Spleen (tissue), 11 donors: ENCODE measurements around the gene GRIK3. TPM values are rescaled to one million over a fixed set of nuclear protein-coding genes. Genes with fewer than 3 reads are reported as not detected.
A peak's percentile ranks its signal among the peaks of the same experiment; 100 is the strongest.

Source experiments
- DNase-seq: peaks from one replicate; pipeline ENCODE4 v3.0.0-alpha.2; 2020
- H3K27ac ChIP-seq, 8 donors: fragments of 200-600 bp; sonication (generic) in 7 of 8; 1 replicate in 4 of 8; 2 replicates in 4 of 8; pipeline versions ENCODE4 v1.5.0 to v1.8.0; 2016 to 2021; ENCODE audit warnings: inconsistent platforms in 4 of 8, mild to moderate bottlenecking in 4 of 8, moderate library complexity in 1 of 8
- H3K27me3 ChIP-seq, 7 donors: fragments of 200-600 bp; sonication (generic) in 6 of 7; replicated peaks in 1 of 7; 1 replicate in 4 of 7; 2 replicates in 3 of 7; pipeline versions ENCODE4 v1.5.0 to v1.8.0; 2016 to 2021; ENCODE audit warnings: inconsistent platforms in 3 of 7, mild to moderate bottlenecking in 1 of 7
- H3K36me3 ChIP-seq, 6 donors: fragments of 200-600 bp; sonication (generic) in 5 of 6; 1 replicate in 4 of 6; 2 replicates in 2 of 6; pipeline versions ENCODE4 v1.5.0 to v1.8.0; 2016 to 2021; ENCODE audit warnings: inconsistent platforms in 2 of 6
- H3K4me1 ChIP-seq, 6 donors: fragments of 200-600 bp; sonication (generic) in 5 of 6; 1 replicate in 3 of 6; 2 replicates in 3 of 6; pipeline versions ENCODE4 v1.5.0 to v1.8.0; 2016 to 2021; ENCODE audit warnings: inconsistent platforms in 3 of 6
- H3K4me3 ChIP-seq, 8 donors: fragments of 200-600 bp; sonication (generic) in 7 of 8; 1 replicate in 4 of 8; 2 replicates in 4 of 8; pipeline versions ENCODE4 v1.5.0 to v1.8.0; 2016 to 2021; ENCODE audit warnings: inconsistent platforms in 4 of 8, mild to moderate bottlenecking in 4 of 8, moderate library complexity in 2 of 8
- H3K9me3 ChIP-seq, 8 donors: fragments of 200-600 bp; sonication (generic) in 7 of 8; 1 replicate in 4 of 8; 2 replicates in 4 of 8; pipeline versions ENCODE4 v1.5.0 to v1.8.0; 2016 to 2021; ENCODE audit warnings: inconsistent platforms in 4 of 8
- CTCF ChIP-seq, 11 experiments: fragments of 200-600 bp in 7 of 11; fragments of 450-650 bp in 4 of 11; sonication (generic) in 4 of 11; IDR thresholded peaks in 8 of 11; conservative IDR thresholded peaks in 3 of 11; 1 replicate in 7 of 11; 2 replicates in 4 of 11; pipeline versions ENCODE4 v1.4.0 to v1.8.0; 2016 to 2021; ENCODE audit warnings: antibody characterized with exemption in 11 of 11, inconsistent platforms in 4 of 11, mild to moderate bottlenecking in 1 of 11
- POLR2A ChIP-seq, 3 donors: fragments of 450-650 bp; IDR thresholded peaks; one replicate each; pipeline ENCODE4 v1.5.1; 2017; ENCODE audit warnings: antibody characterized with exemption in 3 of 3, mild to moderate bottlenecking in 1 of 3
- POLR2AphosphoS5 ChIP-seq, 3 donors: sonication (generic); formaldehyde crosslinking; IDR thresholded peaks; one replicate each; pipeline ENCODE4 v1.5.1; 2017; ENCODE audit warnings: antibody characterized with exemption in 3 of 3
- WGBS, 5 donors: extraction: QIAGEN DNeasy Blood & Tissue Kit in 3 of 5; methylation state at CpG; one replicate each; pipeline versions ENCODE4 v1.1.5 to v1.1.7; 2013 to 2018; 5-methylcytosine and 5-hydroxymethylcytosine counted together
- intact Hi-C: fragments of 100-400 bp; cut with DNase I; formaldehyde crosslinking; loops from one replicate; pipeline ENCODE4 v1.15.0; 2023; ENCODE audit warnings: low total_unique reads
- polyA plus RNA-seq, 3 donors: library from polyadenylated mRNA; stranded (reverse); fragments of 200-250 nt; gene quantifications; one replicate each; pipeline ENCODE4 v1.2.1, GENCODE V29; 2013
- total RNA-seq, 7 donors: library from RNA; depleted of rRNA in 3 of 7; stranded (reverse); fragments of >200 nt in 3 of 7; fragmentation: NEBNext Ultra II Directional in 4 of 7; extraction: Animal tissue kit (Norgen Biotek cat#: 25700) in 4 of 7; gene quantifications; one replicate each; pipeline versions ENCODE4 v1.1.0 to v1.2.1, GENCODE V29; 2016 to 2021
- donor health status: healthy with polysubstance abuse.
- donor health status: DM: no; HTN: no; CAD: no; lungs with moderate emphysema.
- donor health status: DM: no; HTN: no; CAD: no.
- donor health status: Bipolar disorder and iron deficiency.
- donor health status: healthy.
- donor health status: DM: no; HTN: no; CAD: no.
- donor health status: DM: yes; HTN: yes; CAD: no.

GRIK3 gene
- total and polyA plus RNA-seq, 10 donors, result 0.09 to 0.74 (median 0.19) TPM

- 63 to 75% (median 71%) methylated on average over 4 of the region's 4 CpGs for WGBS, 5 donors
- H3K4me1 ChIP-seq, result no peaks in the 10 kb centered on the region
- H3K4me3 ChIP-seq, result no peak overlapping the region
- TF ChIP-seq POLR2A (IDR thresholded peaks at IDR 0.05), result no peak
- TF ChIP-seq POLR2AphosphoS5 (IDR thresholded peaks at IDR 0.05), result no peak
- no peak for TF ChIP-seq CTCF (IDR thresholded peaks at IDR 0.05 in 8 of 11, conservative IDR thresholded peaks at IDR 0.05 in 3 of 11)
- peaks cover 0 to 78% (median 6%) of the 10 kb centered on the region in 7 donors for H3K27me3 ChIP-seq
- DNase-seq, result no peak
- intact Hi-C loops, result no loop called here
- H3K36me3 ChIP-seq, result no peaks in the 10 kb centered on the region
- no peaks in the 10 kb centered on the region for H3K9me3 ChIP-seq
- H3K27ac ChIP-seq, result no peak overlapping the region
Observed at GRCh38 chr1:36835696-36836095, 198.6 kb downstream of the GRIK3 start.

- peak; percentile 33 for DNase-seq
- no peak for TF ChIP-seq POLR2A (IDR thresholded peaks at IDR 0.05)
- no peak for TF ChIP-seq POLR2AphosphoS5 (IDR thresholded peaks at IDR 0.05)
- TF ChIP-seq CTCF (IDR thresholded peaks at IDR 0.05 in 8 of 11, conservative IDR thresholded peaks at IDR 0.05 in 3 of 11), result no peak
- Histone ChIP-seq H3K36me3 (no peaks in the 10 kb centered on the region), H3K4me3 (no peak overlapping the region), H3K4me1 (no peaks in the 10 kb centered on the region), H3K9me3 (no peaks in the 10 kb centered on the region), H3K27me3 (peaks cover 0 to 80% (median 6%) of the 10 kb centered on the region in 7 donors), H3K27ac (no peak overlapping the region)
- 58 to 69% (median 63%) methylated on average over 4 of the region's 4 CpGs for WGBS, 5 donors
- intact Hi-C loops, result no loop called here
Observed at GRCh38 chr1:36835017-36835695, 199.2 kb downstream of the GRIK3 start.

- Histone ChIP-seq H3K27me3 (peaks cover 0 to 74% (median 6%) of the 10 kb centered on the region in 7 donors), H3K36me3 (no peaks in the 10 kb centered on the region), H3K4me3 (no peak overlapping the region), H3K27ac (no peak overlapping the region), H3K9me3 (no peaks in the 10 kb centered on the region), H3K4me1 (no peaks in the 10 kb centered on the region)
- peak; percentile 47 for DNase-seq
- no peak for TF ChIP-seq POLR2AphosphoS5 (IDR thresholded peaks at IDR 0.05)
- TF ChIP-seq POLR2A (IDR thresholded peaks at IDR 0.05), result no peak
- no peak for TF ChIP-seq CTCF (IDR thresholded peaks at IDR 0.05 in 8 of 11, conservative IDR thresholded peaks at IDR 0.05 in 3 of 11)
- intact Hi-C loops, result no loop called here
- 14 to 92% (median 90%) methylated on average over 1 to 5 of the region's 5 CpGs for WGBS, 5 donors
Observed at GRCh38 chr1:36834586-36834985, 199.7 kb downstream of the GRIK3 start.

GRCh38 chr1:36831186-36831810 is 203.0 kb downstream of the GRIK3 start:
- H3K36me3 ChIP-seq, result no peaks in the 10 kb centered on the region
- H3K27me3 ChIP-seq, result peaks cover 0 to 41% (median 0%) of the 10 kb centered on the region in 7 donors
- H3K4me3 ChIP-seq, result no peak overlapping the region
- H3K9me3 ChIP-seq, result no peaks in the 10 kb centered on the region
- DNase-seq, result peak; percentile 56
- intact Hi-C loops, result no loop called here
- 69 to 83% (median 75%) methylated on average over 9 of the region's 9 CpGs for WGBS, 5 donors
- no peak overlapping the region for H3K27ac ChIP-seq
- no peaks in the 10 kb centered on the region for H3K4me1 ChIP-seq
- TF ChIP-seq CTCF (IDR thresholded peaks at IDR 0.05 in 8 of 11, conservative IDR thresholded peaks at IDR 0.05 in 3 of 11), result no peak
- TF ChIP-seq POLR2A (IDR thresholded peaks at IDR 0.05), result no peak
- TF ChIP-seq POLR2AphosphoS5 (IDR thresholded peaks at IDR 0.05), result no peak
